ENCODE measurements around the gene KCNJ4.
"Not testable (repeated sequence)": the region's sequence is repeated elsewhere in the genome, so short reads cannot be mapped to it uniquely, and the experiment has no call there.

The KCNJ4 gene

GRCh38 chr22:38388506-38389427 is 66.2 kb downstream of the KCNJ4 start:
- DNase-seq (ENCODE audit: low spot score); FAIRE-seq: not testable (repeated sequence)

- not testable (repeated sequence) for FAIRE-seq; DNase-seq (ENCODE audit: low spot score)
Observed at GRCh38 chr22:38386918-38387317, 68.1 kb downstream of the KCNJ4 start.

GRCh38 chr22:38383417-38383816 is 71.6 kb downstream of the KCNJ4 start:
- FAIRE-seq (no peak), DNase-seq (ENCODE audit: low spot score) (no peak)

GRCh38 chr22:38381371-38381770 is 73.6 kb downstream of the KCNJ4 start:
- not testable (repeated sequence) for FAIRE-seq; DNase-seq (ENCODE audit: low spot score)

All from RCC 7860 (cell line).